Urothelium cell line (cell line): Measurements from ENCODE around the gene RET.
"Not testable (repeated sequence)": the region's sequence is repeated elsewhere in the genome, so short reads cannot be mapped to it uniquely, and the experiment has no call there.

ENCODE experiments used
- DNase-seq: peaks from one replicate; pipeline ENCODE4 v3.0.0; 2011; ENCODE audit warnings: low spot score, mixed read lengths
- FAIRE-seq: peaks from 2 replicates; lab custom pipeline; 2011; peaks lifted over from hg19 to GRCh38; lab: Jason Lieb, UNC

The RET gene

DNA sequence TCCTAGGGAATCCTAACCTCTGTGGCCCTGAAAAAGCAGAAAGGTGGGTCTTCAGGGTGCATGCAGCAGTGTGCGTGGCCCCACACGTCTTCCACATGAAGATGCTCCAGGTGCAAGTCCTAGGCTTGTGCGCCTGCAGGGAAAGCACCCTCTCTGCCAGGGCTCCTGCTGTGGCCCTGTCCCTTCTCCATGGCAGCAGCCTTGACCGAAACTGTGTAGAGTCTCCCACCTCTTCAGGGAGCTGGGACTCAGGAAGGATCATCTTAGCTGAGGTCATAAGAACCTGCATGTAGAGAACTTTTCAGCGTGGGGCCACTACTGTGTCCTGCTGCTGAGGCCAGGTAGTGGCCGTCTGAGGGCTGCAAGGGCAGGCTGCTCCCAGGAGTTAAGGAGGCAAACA lies 55.0 kb downstream of the RET start:
- FAIRE-seq (no peak), DNase-seq (no peak)

DNA sequence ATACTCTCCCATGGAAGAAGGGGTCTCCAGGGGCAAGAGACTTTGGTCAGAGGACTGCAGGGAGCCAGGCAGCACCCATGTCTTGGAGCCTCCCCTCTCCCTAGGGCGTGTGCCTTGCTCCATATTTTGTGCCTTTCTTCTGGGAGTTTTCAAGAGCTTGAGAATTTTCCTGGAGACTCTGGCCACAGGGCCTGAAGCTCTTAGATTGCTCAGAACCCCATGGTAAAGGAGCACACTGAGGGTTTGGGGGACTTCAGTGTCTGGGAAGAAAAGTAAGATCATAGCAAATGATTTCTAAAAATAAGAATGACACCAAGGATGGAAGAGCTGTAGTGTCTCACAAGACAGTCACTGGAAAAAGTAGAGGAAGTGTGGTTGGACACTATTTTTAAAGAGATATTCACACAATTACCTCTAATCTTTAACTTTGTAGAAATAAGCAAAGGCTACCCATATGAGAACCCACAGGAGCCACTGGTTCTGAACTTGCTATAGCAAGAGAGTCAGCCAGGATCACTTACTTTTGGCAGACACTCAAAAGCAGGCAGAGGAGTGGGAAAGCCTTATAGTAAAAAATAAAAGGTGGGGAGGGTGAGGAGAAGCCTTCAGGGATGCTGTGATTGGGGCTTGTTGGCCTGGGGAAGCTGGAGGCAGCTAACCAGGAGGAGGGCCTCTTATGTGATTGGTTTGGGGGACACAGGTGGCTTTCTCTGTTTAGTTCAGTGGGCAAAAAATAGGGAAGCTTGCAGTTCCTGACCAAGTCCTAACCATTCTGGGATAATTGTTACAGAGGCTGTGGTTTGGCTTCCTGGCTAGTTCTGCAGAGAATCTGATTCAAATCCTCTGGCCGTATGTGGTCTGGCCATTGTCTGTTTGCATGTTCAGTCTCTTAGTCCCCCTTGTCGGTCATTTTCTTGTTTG lies 56.3 kb downstream of the RET start:
- no peak for FAIRE-seq
- peak; percentile 3 for DNase-seq

DNA sequence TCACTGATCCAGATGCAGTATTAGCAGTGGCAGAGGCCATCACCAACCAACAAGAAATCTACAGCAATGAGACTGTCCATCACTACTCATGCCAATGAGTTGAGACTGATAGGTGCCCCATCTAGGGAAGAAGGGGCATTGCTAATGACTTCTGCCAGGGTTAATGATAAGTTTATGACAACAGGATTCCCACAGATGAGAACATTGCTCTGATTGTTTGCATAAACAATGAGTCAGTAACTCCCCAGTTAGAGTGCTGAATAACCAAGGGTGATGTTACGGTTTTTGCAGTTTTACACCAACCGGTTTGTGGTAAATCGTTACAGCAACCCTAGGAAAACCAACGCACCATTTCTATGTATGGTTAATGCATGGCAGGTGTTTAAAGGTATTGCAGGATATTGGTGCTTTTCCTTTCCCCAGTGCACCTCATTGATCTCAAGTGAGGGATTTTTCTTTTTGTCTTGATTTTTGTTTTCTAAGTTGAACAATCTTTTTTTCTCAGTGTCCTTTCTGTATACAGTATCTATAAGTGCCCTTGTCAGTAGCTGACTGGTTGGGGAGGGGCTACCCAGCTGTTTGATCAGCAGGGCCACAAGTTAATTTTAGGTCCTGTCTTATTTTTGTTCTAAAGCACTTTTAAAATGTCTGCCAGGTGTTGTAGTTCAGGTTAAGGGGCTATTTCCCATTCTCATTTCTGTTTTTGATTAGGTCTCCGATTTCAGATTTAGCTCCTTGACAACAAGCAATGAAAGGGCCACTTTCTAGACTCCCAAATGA lies 57.4 kb downstream of the RET start:
- DNase-seq: no peak
- FAIRE-seq: peak; percentile 91

DNA sequence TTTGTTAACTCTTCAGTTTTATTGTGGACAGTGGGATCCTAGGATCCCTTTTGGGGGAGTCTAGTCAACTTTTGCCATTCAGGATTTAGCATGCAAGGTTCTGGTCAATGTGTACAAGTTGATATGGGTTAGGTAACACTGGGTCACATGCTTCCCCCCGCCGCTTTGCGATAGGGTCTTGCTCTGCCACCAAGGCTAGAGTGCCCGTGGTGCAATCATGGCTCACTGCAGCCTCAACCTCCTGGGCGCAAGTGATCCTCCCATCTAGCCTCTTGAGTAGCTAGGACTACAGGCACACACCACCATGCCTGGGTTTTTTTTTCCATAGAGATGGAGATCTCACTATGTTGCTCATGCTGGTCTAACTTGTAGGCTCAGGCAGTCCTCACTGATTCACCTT lies 58.2 kb downstream of the RET start:
- DNase-seq (no peak), FAIRE-seq (peak; percentile 53)

DNA sequence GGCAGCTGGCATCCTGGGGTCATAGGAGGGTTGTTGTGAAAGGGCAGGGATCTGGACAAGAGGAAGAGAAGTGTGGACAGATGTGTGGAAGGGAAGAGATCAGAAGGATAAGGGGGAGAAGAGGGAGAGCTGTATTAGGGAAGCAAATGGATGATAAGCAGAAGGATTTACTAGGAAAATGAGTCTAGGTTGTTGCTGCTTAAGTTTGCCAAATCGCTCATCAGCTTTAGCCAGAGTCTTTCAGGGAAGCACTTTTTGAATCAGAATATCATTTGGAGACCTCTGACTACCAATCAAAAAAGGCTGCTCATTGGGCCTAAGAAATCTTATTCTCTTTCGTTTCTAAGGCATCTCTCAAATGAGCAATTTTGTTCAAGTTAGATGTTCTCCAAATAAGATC lies 58.8 kb downstream of the RET start:
- no peak for FAIRE-seq
- DNase-seq: no peak

DNA sequence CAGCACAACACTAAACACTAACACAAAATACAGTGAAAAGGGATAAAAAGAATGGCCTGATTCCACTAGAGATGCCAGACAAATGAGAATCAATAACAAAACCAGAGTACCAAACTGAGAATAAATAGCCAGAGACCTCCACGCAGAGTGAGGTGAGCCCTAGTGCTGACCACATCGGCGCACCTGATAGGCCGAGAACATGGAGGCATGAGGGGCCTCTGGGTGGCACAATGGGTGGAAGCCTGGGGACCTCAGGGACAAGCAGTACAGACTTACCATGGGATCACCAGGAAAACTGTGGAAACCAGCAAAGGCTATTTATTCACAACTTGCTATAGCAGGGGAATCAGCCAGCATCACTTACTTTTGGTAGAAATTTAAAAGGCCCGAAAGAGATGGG lies 59.6 kb downstream of the RET start:
- DNase-seq: peak; percentile 5
- FAIRE-seq: no peak

DNA sequence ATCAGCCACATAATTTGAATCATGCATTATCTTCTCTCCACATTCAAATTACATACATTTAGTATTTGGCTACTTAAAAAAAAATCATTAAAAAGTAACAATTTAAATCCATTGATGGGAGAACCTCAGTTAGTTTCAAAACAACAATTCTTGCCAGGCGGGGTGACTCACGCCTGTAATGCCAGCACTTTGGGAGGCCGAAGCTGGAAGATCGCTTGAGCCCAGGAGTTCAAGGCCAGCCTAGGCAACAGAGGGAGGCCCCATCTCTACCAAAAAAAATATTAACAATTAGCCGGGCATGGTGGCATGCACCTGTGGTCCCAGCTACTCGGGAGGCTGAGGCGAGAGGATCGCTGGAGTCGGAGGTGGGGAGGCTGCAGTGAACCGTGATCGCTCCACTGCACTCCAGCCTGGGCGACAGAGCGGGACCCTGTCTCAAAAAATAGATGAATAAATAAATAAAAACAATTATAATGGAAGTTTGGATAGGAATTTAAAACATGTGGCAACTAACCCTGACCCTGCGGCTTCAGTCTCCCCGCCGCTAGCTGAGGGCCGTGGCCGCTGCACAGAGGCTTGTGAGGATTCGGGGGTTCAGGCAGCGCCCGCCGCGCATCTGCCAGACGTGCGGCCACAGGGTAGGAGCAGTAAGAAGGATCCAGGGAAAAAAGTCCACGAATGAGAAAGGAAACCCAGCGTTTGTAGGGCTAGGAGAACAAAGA lies 60.3 kb downstream of the RET start:
- no peak for FAIRE-seq
- peak; percentile 2 for DNase-seq

DNA sequence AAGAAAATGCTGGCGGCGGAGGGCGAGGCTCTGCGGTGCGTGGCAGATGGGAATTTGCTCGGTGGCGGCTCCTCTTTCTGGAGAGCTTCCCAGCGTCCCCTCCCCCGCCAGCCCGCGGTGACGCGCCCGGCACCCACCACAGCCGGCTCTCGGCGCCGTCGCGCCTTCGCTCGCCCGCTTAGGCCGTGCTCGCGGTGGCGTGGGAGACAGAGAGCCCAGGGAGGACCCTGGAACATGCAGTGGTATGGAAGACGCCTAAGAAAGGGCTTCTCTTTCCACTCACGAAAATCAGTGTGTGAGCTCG lies 60.8 kb downstream of the RET start:
- FAIRE-seq: no peak

DNA sequence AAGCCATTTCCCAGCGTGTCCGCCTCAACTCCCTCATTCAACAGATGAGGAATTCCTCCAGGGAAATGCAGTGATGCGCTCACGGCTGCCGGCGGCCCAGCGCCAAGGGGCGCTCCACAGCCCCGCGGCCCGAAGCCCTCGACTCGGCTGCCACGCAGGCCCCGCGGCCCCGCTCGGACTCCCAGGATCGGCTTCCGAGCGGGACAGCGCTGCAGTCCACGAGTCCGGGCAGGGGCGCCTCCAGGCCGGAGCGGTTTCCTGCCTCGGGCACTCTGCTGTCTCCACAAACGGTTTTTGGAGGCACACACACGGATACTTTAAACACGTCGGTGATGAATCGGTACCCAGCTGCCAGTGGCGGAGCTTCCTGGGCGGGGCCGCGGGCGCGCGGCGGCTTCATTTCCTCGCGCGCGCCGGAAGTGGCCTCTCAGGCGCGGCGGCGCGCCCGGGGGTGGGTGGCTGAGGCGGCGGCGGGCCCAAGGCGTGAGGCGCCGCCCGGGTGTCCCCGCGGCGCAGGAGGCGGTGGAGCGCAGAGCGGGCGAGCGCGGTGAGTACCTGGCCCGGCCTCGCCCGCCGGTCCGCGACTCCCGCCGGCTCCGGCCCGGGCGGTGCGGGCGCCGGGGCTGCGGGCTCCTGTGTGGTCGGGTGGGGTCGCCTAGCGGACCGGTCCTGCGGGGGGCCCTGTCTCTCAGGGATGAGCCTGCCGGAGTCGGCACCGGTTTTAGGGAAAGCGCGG lies 61.3 kb downstream of the RET start, which contains the start of gene CSGALNACT2:
Gene CSGALNACT2, plus strand, starts transcription at position 425 of the 736 bp plus-strand sequence. CDS start 16,705 bp downstream, outside the sequence.
- FAIRE-seq: peak; percentile 78
- peak; percentile 97 for DNase-seq

More for the DNA sequence above, 60.8 kb downstream of the RET start:
- DNase-seq: peak; percentile 77

DNA sequence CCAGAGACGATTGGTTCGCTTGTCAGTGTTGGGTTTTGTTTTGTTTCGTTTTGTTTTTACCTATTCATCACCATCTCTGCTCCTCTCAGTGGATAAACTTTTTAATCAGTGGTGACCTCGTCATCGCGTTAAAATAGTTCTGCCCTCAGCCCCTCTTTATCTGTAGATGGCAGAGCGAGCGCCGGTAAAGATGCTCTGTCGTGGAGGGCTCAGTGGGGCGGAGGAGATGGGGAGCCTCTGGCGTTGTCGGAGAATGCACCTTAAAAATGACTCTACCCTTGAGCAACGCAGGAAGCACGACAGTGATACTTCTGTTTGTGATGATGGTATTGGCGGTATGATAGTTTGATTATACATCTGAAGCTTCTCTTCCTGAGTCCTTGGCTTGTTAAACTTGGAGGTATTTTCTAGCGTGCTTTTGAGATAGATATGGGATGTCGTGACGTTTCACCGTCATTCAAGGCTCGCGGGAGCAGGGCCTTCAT lies 61.9 kb downstream of the RET start:
- FAIRE-seq (no peak), DNase-seq (peak; percentile 62)

DNA sequence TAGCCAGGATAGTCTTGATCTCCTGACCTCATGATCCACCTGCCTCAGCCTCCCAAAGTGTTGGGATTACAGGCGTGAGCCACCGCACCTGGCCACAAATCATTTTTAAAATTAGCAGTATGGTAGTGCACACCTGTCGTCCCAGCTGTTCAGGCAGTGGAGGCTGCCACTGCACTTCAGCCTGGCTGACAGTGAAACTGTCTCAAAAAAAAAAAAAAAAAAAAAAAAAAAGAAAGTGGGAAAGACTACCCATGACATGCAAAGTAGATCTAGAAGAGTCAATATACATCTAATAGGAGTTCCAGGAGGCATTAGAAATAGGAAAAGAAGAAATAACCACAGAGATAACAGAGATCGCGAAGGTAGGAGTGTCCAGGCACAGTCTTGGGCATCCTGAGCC lies 64.6 kb downstream of the RET start:
- DNase-seq: no peak
- no peak for FAIRE-seq

DNA sequence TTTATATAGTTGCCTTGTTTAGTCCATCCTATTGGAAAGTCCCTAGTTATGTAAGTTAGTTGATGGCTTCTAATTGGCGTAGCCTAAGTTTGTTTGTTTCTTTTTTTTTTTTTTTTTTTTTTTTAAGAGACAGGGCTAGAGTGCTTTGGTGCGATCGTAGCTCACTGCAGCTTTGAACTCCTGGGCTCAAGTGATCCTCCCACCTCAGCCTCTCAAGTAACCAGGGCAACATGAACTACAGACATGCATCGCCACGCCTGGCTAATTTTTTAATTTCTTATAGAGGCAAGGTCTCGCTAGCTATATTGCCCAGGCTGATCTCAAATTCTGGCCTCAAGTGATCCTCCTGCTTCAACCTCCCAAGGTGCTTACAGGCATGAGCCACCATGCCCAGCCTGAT lies 68.4 kb downstream of the RET start:
- DNase-seq (no peak), FAIRE-seq (no peak)

DNA sequence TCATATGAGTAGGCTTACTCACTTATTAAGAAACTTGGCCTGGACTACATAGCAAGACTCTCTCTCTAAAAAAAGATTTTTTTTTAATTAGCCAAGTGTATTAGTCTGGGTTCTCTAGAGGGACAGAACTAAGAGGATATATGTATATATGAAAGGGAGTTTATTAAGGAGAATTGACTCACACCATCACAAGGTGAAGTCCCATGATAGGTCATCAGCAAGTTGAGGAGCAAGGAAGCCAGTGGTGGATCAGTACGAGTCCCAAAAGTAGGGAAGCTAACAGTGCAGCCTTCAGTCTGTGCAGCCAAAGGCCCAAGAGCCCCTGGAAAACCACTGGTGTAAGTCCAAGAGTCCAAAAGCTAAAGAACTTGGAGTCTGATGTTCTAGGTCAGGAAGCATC lies 69.1 kb downstream of the RET start:
- DNase-seq, FAIRE-seq: not testable (repeated sequence)

DNA sequence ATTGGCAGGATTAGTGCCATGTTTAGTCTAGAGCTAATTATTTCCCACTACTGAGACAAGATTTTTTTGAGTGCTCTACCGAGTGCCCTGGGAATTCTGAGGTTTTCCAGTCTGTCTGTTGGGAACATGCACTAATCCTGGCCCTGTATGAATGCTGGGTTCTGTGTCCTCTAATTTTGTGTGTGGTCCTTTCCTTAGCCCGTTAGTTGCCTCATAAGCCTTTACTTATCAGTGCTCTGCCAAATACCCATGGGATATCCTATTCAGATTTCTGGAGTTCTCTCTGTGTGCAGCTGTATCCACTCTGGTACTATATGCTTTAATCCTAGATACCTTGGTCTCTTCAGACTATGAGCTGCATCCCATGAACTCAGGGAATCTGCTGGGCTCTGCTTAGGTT lies 74.5 kb downstream of the RET start:
- no peak for FAIRE-seq
- DNase-seq: no peak

DNA sequence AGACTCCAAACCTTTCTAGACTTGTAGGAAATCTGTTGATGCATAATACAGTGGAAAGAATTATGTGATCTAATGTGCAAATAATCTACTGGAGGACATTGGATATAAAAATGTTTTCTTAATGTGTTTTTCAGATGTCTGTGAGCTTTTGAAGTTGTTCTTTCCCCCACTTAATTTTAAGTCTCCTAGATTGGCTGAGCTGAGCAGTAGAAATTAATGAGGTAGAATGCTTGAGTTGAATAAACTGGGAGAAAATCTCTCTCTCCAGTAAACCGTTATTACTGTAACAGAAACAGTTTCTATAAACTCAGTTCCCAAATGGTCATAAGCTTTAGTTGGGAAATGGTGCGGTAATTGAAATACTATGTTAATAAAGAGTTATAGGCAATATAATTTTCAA lies 77.0 kb downstream of the RET start:
- DNase-seq (no peak), FAIRE-seq (no peak)

DNA sequence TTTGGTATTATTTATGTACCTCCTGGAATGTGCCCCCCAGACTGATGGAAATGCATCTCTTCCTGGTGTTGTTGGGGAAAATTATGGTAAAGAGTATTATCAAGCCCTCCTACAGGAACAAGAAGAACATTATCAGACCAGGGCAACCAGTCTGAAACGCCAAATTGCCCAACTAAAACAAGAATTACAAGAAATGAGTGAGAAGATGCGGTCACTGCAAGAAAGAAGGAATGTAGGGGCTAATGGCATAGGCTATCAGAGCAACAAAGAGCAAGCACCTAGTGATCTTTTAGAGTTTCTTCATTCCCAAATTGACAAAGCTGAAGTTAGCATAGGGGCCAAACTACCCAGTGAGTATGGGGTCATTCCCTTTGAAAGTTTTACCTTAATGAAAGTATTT lies 78.4 kb downstream of the RET start:
- FAIRE-seq (peak; percentile 58), DNase-seq (no peak)

DNA sequence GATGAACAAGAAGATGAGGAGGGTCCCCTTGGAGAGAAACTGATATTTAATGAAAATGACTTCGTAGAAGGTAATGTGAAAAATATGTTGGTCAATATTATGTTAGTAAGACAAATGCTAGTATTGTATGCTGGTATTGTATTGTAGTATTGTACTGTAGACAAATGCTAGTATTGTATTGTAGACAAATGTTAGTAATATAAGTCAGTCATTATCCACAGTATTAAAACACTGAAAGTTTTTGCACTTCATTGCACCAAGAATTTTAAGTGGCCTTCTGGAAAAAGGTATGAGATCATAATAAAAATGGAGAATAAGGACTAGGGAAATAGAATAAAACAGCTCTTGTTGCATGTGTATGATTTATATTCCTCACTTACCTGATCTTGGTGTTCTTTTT lies 78.9 kb downstream of the RET start:
- DNase-seq: no peak
- FAIRE-seq: peak; percentile 9

DNA sequence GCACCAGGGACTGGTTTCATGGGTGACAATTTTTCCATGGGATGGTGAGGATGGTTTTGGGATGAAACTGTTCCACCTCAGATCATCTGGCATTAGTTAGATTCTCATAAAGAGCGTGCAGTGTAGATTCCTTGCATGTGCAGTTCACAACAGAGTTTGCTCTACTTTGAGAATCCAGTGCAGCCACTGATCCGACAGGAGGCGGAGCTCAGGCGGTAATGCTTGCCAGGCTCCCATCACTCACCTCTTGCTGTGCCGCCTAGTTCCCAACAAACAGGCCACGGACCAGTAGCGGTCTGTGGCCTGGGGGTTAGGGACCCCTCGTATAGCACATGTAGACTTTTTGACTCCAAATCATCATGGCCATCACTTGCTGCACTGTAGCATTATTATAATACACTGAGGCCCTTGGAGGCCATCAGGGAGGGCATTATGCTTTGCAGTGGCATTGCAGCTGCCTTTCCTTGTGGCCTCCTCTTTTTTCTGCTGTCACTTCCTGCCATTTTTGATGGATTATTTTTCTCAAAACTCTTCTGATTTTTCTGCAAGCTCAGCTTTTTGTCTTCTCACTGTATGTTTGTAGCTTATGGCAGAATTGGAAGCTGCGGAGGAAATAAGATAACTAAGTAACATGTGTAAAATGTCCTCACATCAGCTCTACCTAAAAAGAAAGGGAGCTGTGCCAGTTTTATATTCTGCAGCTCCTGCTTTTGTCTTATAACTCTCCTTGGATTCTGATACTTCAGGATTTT lies 79.9 kb downstream of the RET start:
- DNase-seq (no peak), FAIRE-seq (peak; percentile 20)

DNA sequence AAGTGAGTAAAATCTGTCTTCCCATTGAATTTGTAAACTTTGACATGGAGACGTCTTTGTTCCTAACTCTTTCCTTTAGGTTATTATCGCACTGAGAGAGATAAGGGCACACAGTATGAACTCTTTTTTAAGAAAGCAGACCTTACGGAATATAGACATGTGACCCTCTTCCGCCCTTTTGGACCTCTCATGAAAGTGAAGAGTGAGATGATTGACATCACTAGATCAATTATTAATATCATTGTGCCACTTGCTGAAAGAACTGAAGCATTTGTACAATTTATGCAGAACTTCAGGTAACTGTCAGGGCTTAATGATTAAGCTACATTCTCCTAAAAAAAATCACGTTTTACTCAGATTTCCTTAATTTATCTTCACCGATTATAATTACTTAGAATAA lies 81.8 kb downstream of the RET start:
- FAIRE-seq: no peak
- no peak for DNase-seq
